K562 (cell line): ENCODE data around the gene CHPF2. TPM values are rescaled to one million over a fixed set of nuclear protein-coding genes. Genes with fewer than 3 reads are reported as not detected.
A peak's percentile ranks its signal among the peaks of the same experiment; 100 is the strongest.

Experiments used
- DEAF1 ChIP-seq: fragments of 450-650 bp; formaldehyde crosslinking; IDR thresholded peaks from 2 replicates; pipeline ENCODE4 v1.4.0; 2020; ENCODE audit warnings: mild to moderate bottlenecking, moderate library complexity
- E2F6 ChIP-seq, 2 experiments: IDR thresholded peaks; 2 replicates each; pipeline ENCODE4 v1.6.1; 2011; ENCODE audit warnings: borderline replicate concordance in 1 of 2, control low read depth in 1 of 2, low read depth in 1 of 2, low read length in 1 of 2, mild to moderate bottlenecking in 1 of 2, mixed read lengths in 1 of 2, moderate library complexity in 1 of 2; ENCODE audit not compliant: insufficient read depth in 1 of 2, insufficient read length in 1 of 2, poor library complexity in 1 of 2, severe bottlenecking in 1 of 2; ENCODE audit errors: extremely low read depth in 1 of 2
- IRF1 ChIP-seq: sonication (generic); formaldehyde crosslinking; IDR thresholded peaks from 2 replicates; pipeline ENCODE4 v1.8.0; 2022; ENCODE audit warnings: missing genetic modification reagents, mild to moderate bottlenecking, borderline replicate concordance
- L3MBTL2 ChIP-seq: fragments of 450-650 bp; IDR thresholded peaks from 2 replicates; pipeline ENCODE4 v1.6.1; 2016; ENCODE audit warnings: mild to moderate bottlenecking, moderate library complexity
- NFRKB ChIP-seq: fragments of 450-650 bp; IDR thresholded peaks from 2 replicates; pipeline ENCODE4 v1.6.1; 2016; ENCODE audit warnings: low read depth
- SMAD4 ChIP-seq: fragments of 250-450 bp; sonication (Bioruptor Pico); conservative IDR thresholded peaks from 2 replicates; pipeline ENCODE4 v1.8.0; 2021; ENCODE audit warnings: inconsistent platforms, mild to moderate bottlenecking, moderate library complexity
- ZMIZ1 ChIP-seq, 2 experiments: fragments of 150-350 bp in 1 of 2; IDR thresholded peaks; 2 replicates each; pipeline ENCODE4 v1.6.1; 2012 to 2016; ENCODE audit warnings: low read depth in 2 of 2, low read length in 2 of 2, mild to moderate bottlenecking in 1 of 2, moderate library complexity in 1 of 2
- ZNF239 ChIP-seq: fragments of 250-450 bp; sonication (Bioruptor Pico); IDR thresholded peaks from 2 replicates; pipeline ENCODE4 v1.4.0; 2020; ENCODE audit warnings: mild to moderate bottlenecking
- ZNF561 ChIP-seq: fragments of 450-650 bp; formaldehyde crosslinking; conservative IDR thresholded peaks from 2 replicates; pipeline ENCODE4 v1.4.0; 2020; ENCODE audit warnings: mild to moderate bottlenecking, moderate library complexity
- polyA plus RNA-seq, 8 experiments: library from polyadenylated mRNA; depleted of rRNA in 4 of 8; stranded (reverse) in 5 of 8; unstranded in 3 of 8; fragments of >200 nt; fragmentation: Nextera tagmentation in 2 of 8; fragmentation: Illumina TruSeq in 1 of 8; extraction: Ambion mirVana in 2 of 8; extraction: Trizol in 1 of 8; gene quantifications; 2 replicates each; pipeline versions ENCODE4 v1.2.1 to v1.2.3, GENCODE V29; 2011 to 2014; ENCODE audit warnings: inconsistent platforms in 1 of 8, missing spikeins in 1 of 8
- total RNA-seq, 7 experiments: library from RNA; depleted of rRNA in 6 of 7; stranded (reverse); fragments of >200 nt in 6 of 7; fragmentation: Illumina TruSeq in 2 of 7; extraction: Trizol in 2 of 7; gene quantifications; 2 replicates each; pipeline versions ENCODE4 v1.2.1 to v1.2.3, GENCODE V29; 2011 to 2021; ENCODE audit warnings: low replicate concordance in 1 of 7

Gene CHPF2
- total and polyA plus RNA-seq, 9 of the 15 experiments (the other 6 are each of a cell fraction or from before 2014, with no cell fraction given), result 0.08 to 32.8 (median 10.5) TPM

GRCh38 chr7:151207315-151207714, 25.0 kb upstream of the CHPF2 start (continued):
- TF ChIP-seq E2F6 (IDR thresholded peaks at IDR 0.05; ENCODE audit: borderline replicate concordance in 1 of 2, extremely low read depth in 1 of 2, insufficient read depth in 1 of 2, insufficient read length in 1 of 2, low read depth in 1 of 2, low read length in 1 of 2, poor library complexity in 1 of 2, severe bottlenecking in 1 of 2), result peak in 1 of 2 experiments; percentile 25
- TF ChIP-seq ZMIZ1 (IDR thresholded peaks at IDR 0.05; ENCODE audit: low read depth in 2 of 2, low read length in 2 of 2), result 0 out of 4 replicates have a peak, but pooled peaks of 1 of the 2 experiments have one; percentile 1
- peak; percentile 8; the same call in 1 of the 2 replicates for TF ChIP-seq SMAD4 (CRISPR knock-in tag)
- TF ChIP-seq ZNF561 (CRISPR knock-in tag), result no peak
- TF ChIP-seq L3MBTL2, result 0 out of 2 replicates have a peak, but pooled peaks have one; percentile 35
- TF ChIP-seq NFRKB, result no peak
- peak; percentile 27; the same call in 1 of the 2 replicates for TF ChIP-seq ZNF239 (CRISPR knock-in tag)
- 0 out of 2 replicates have a peak, but pooled peaks have one; percentile 7 for TF ChIP-seq DEAF1 (CRISPR knock-in tag)
- TF ChIP-seq IRF1 (CRISPR knock-in tag), result no peak
